K562 (cell line): ENCODE data around the gene MEAK7. TPM values are rescaled to one million over a fixed set of nuclear protein-coding genes. Genes with fewer than 3 reads are reported as not detected.

ENCODE experiments used
- ATAC-seq: fragments of 200-7000 bp; cut with Tn5 transposase; 3 replicates; pipeline ENCODE4 v1.9.1; 2020; ENCODE audit warnings: moderate library complexity
- BruUV-seq: library from RNA; stranded (reverse); fragments of 400-500 nt; replicated peaks from 2 replicates; lab custom pipeline; 2021; lab: Mats Ljungman, UMichigan
- CTCF ChIA-PET: fragments of 300-600 bp; formaldehyde crosslinking; extraction: SDS; loops from one replicate; lab custom pipeline; 2021; ENCODE audit warnings: low intra/inter-chr PET ratio; lab: Yijun Ruan, JAX
- POLR2A ChIA-PET: fragments of 300-600, 350-650 bp; sonication (Branson Sonifier 250); formaldehyde crosslinking; extraction: SDS; loops from one replicate; lab custom pipeline; 2021; ENCODE audit warnings: antibody characterized with exemption, inconsistent platforms; lab: Yijun Ruan, JAX
- DNase-seq, 4 experiments: peaks; one replicate each; pipeline versions ENCODE4 v3.0.0 to v3.0.0-alpha.2; 2011 to 2018; ENCODE audit warnings: low spot score in 3 of 4, mixed read lengths in 3 of 4; ENCODE audit errors: extremely low read depth in 1 of 4
- FAIRE-seq: peaks from 2 replicates; lab custom pipeline; 2011; peaks lifted over from hg19 to GRCh38; lab: Jason Lieb, UNC
- H2AFZ ChIP-seq: 2 replicates; pipeline ENCODE4 v1.6.0; 2011; ENCODE audit warnings: low read depth, low read length, control low read depth, inconsistent platforms
- H3K27ac ChIP-seq: fragments of 200-600 bp; 3 replicates; pipeline ENCODE4 v1.8.0; 2011; ENCODE audit warnings: low read depth, mild to moderate bottlenecking, control low read depth, inconsistent platforms, low read length, moderate library complexity, mixed read lengths; ENCODE audit errors: extremely low read depth
- H3K27me3 ChIP-seq, 2 experiments: fragments of 300-600 bp in 1 of 2; 2 replicates in 1 of 2; 3 replicates in 1 of 2; pipeline versions ENCODE4 v1.6.0 to v1.8.0; 2011; ENCODE audit warnings: inconsistent platforms in 2 of 2, low read length in 2 of 2, mild to moderate bottlenecking in 1 of 2, mixed read lengths in 1 of 2, moderate library complexity in 1 of 2; ENCODE audit not compliant: control insufficient read depth in 2 of 2, insufficient read depth in 2 of 2
- H3K36me3 ChIP-seq: fragments of 300-600 bp; 3 replicates; pipeline ENCODE4 v1.8.0; 2011; ENCODE audit warnings: mild to moderate bottlenecking, low read length, inconsistent platforms; ENCODE audit not compliant: control insufficient read depth, insufficient read depth
- H3K4me1 ChIP-seq, 2 experiments: fragments of 200-600 bp in 1 of 2; replicated peaks in 1 of 2; 2 replicates in 1 of 2; 3 replicates in 1 of 2; pipeline versions ENCODE4 v1.5.1 to v1.8.0; 2011; ENCODE audit warnings: inconsistent platforms in 2 of 2, low read length in 2 of 2, mild to moderate bottlenecking in 1 of 2, mixed read lengths in 1 of 2, moderate library complexity in 1 of 2; ENCODE audit not compliant: control insufficient read depth in 2 of 2, insufficient read depth in 2 of 2
- H3K4me2 ChIP-seq: 2 replicates; pipeline ENCODE4 v1.6.1; 2011; ENCODE audit warnings: low read length, control low read depth, inconsistent platforms, mixed read lengths; ENCODE audit not compliant: insufficient read depth
- H3K4me3 ChIP-seq: fragments of 200-600 bp; sonication (generic), shearing (Covaris generic); 2 replicates; pipeline ENCODE4 v1.5.1; 2016; ENCODE audit warnings: control low read depth, inconsistent platforms
- H3K79me2 ChIP-seq: fragments of 200-600 bp; 3 replicates; pipeline ENCODE4 v1.8.0; 2011; ENCODE audit warnings: low read length, inconsistent platforms; ENCODE audit not compliant: control insufficient read depth, insufficient read depth
- H3K9ac ChIP-seq, 2 experiments: 2 replicates each; pipeline versions ENCODE4 v1.6.0 to v1.6.1; 2011; ENCODE audit warnings: low read depth in 2 of 2, low read length in 2 of 2, control low read depth in 1 of 2, inconsistent platforms in 1 of 2, mild to moderate bottlenecking in 1 of 2, mixed read lengths in 1 of 2; ENCODE audit not compliant: insufficient read depth in 1 of 2
- H3K9me1 ChIP-seq: one replicate; pipeline ENCODE4 v1.6.0; 2011; ENCODE audit warnings: inconsistent platforms, mild to moderate bottlenecking, low read length, moderate library complexity; ENCODE audit not compliant: control insufficient read depth, insufficient read depth
- H3K9me3 ChIP-seq: replicated peaks from 2 replicates; pipeline ENCODE4 v1.5.1; 2011; ENCODE audit warnings: low read depth, low read length, inconsistent platforms; ENCODE audit not compliant: control insufficient read depth, insufficient read depth
- H4K20me1 ChIP-seq: replicated peaks from 2 replicates; pipeline ENCODE4 v1.6.1; 2011; ENCODE audit warnings: low read length, inconsistent platforms, mixed read lengths; ENCODE audit not compliant: control insufficient read depth, insufficient read depth
- CBX8 ChIP-seq: fragments of 200-600 bp; sonication (generic); IDR thresholded peaks from 2 replicates; pipeline ENCODE4 v1.6.1; 2012; ENCODE audit warnings: borderline replicate concordance, mixed run types, low read depth, mild to moderate bottlenecking, moderate library complexity, mixed read lengths, low read length, control low read depth, inconsistent platforms; ENCODE audit not compliant: poor library complexity, severe bottlenecking; ENCODE audit errors: extremely low read depth
- E2F8 ChIP-seq: fragments of 450-650 bp; IDR thresholded peaks from 2 replicates; pipeline ENCODE4 v1.7.1; 2018; ENCODE audit warnings: mild to moderate bottlenecking, low read depth; ENCODE audit not compliant: partially characterized antibody
- NCOA2 ChIP-seq, 2 experiments: fragments of 450-650 bp; IDR thresholded peaks; 2 replicates each; pipeline ENCODE4 v1.6.1; 2018; ENCODE audit warnings: mild to moderate bottlenecking in 2 of 2, moderate library complexity in 1 of 2; ENCODE audit not compliant: partially characterized antibody in 2 of 2
- NFYB ChIP-seq: IDR thresholded peaks from 2 replicates; pipeline ENCODE4 v1.6.1; 2011; ENCODE audit warnings: mild to moderate bottlenecking, moderate library complexity; ENCODE audit not compliant: insufficient read length; ENCODE audit errors: extremely low read depth
- RBM17 ChIP-seq: fragments of 200-400 bp; formaldehyde crosslinking; IDR thresholded peaks from 2 replicates; pipeline ENCODE4 v1.6.1; 2017; ENCODE audit warnings: low read depth, mild to moderate bottlenecking, low read length, borderline replicate concordance
- ZFP36 ChIP-seq: fragments of 150-350 bp; IDR thresholded peaks from 2 replicates; pipeline ENCODE4 v1.6.1; 2018; ENCODE audit warnings: low read length, low read depth; ENCODE audit not compliant: partially characterized antibody
- ZNF282 ChIP-seq: sonication (generic); formaldehyde crosslinking; IDR thresholded peaks from 2 replicates; pipeline ENCODE4 v1.8.1; 2023; ENCODE audit warnings: missing genetic modification reagents
- WGBS: fragments of 100-300 bp; shearing (Covaris generic); methylation state at CpG from one replicate; pipeline ENCODE4 v1.1.6; 2016; ENCODE audit warnings: low coverage, mixed read lengths; ENCODE audit not compliant: insufficient coverage; ENCODE audit errors: missing lambda C conversion rate; 5-methylcytosine and 5-hydroxymethylcytosine counted together
- in situ Hi-C: fragments of 300-500 bp; cut with MboI; formaldehyde crosslinking; loops from 4 replicates; pipeline ENCODE4 v1.15.0; 2018; ENCODE audit warnings: inconsistent platforms, mixed read lengths
- intact Hi-C: fragments of 100-400 bp; cut with micrococcal nuclease; formaldehyde crosslinking; loops from 2 replicates; pipeline ENCODE4 v1.14.2; 2022
- polyA plus RNA-seq, 8 experiments: library from polyadenylated mRNA; depleted of rRNA in 4 of 8; stranded (reverse) in 5 of 8; unstranded in 3 of 8; fragments of >200 nt; fragmentation: Nextera tagmentation in 2 of 8; fragmentation: Illumina TruSeq in 1 of 8; extraction: Ambion mirVana in 2 of 8; extraction: Trizol in 1 of 8; gene quantifications; 2 replicates each; pipeline versions ENCODE4 v1.2.1 to v1.2.3, GENCODE V29; 2011 to 2014; ENCODE audit warnings: inconsistent platforms in 1 of 8, missing spikeins in 1 of 8
- total RNA-seq, 7 experiments: library from RNA; depleted of rRNA in 6 of 7; stranded (reverse); fragments of >200 nt in 6 of 7; fragmentation: Illumina TruSeq in 2 of 7; extraction: Trizol in 2 of 7; gene quantifications; 2 replicates each; pipeline versions ENCODE4 v1.2.1 to v1.2.3, GENCODE V29; 2011 to 2021; ENCODE audit warnings: low replicate concordance in 1 of 7

MEAK7 gene
- total and polyA plus RNA-seq, 9 of the 15 experiments (the other 6 are each of a cell fraction or from before 2014, with no cell fraction given) = 1.4 to 14.5 (median 6.3) TPM

- H4K20me1 ChIP-seq = peaks cover 10% of the 10 kb centered on the region; the same call in 1 of the 2 replicates
- H2AFZ ChIP-seq = no peak overlapping the region
- H3K27me3 ChIP-seq = peaks cover 53 to 62% of the 10 kb centered on the region in 2 experiments
- DNase-seq (no peak), ATAC-seq (no peak)
- H3K4me3 ChIP-seq = no peak overlapping the region
- peaks cover 0 to 15% of the 10 kb centered on the region in 2 experiments; a peak in 2 of 5 replicates for H3K4me1 ChIP-seq
- TF ChIP-seq ZFP36 (peak; percentile 91), RBM17 (no peak)
- TF ChIP-seq, all 486 proteins: peak for 1
- Histone ChIP-seq H3K9me3 (no peaks in the 10 kb centered on the region), H3K27ac (no peak overlapping the region), H3K9me1 (no peaks in the 10 kb centered on the region), H3K79me2 (no peaks in the 10 kb centered on the region), H3K36me3 (no peaks in the 10 kb centered on the region), H3K9ac (no peak overlapping the region), H3K4me2 (no peak overlapping the region)
- in situ Hi-C loops (no loop called here), intact Hi-C loops (no loop called here)
- 19% methylated on average over 2 of the region's 2 CpGs for WGBS
- no TSS peak for BruUV-seq
- ChIA-PET POLR2A (interaction anchor here (1.0 kb wide), 1 partner anchor 141 kb away, joined by 3 read pairs; no protein-coding TSS in a partner anchor), CTCF (no interaction called here)
- no peak for FAIRE-seq
Observed at GRCh38 chr16:84459533-84459894, 44.9 kb downstream of the MEAK7 start.

DNA sequence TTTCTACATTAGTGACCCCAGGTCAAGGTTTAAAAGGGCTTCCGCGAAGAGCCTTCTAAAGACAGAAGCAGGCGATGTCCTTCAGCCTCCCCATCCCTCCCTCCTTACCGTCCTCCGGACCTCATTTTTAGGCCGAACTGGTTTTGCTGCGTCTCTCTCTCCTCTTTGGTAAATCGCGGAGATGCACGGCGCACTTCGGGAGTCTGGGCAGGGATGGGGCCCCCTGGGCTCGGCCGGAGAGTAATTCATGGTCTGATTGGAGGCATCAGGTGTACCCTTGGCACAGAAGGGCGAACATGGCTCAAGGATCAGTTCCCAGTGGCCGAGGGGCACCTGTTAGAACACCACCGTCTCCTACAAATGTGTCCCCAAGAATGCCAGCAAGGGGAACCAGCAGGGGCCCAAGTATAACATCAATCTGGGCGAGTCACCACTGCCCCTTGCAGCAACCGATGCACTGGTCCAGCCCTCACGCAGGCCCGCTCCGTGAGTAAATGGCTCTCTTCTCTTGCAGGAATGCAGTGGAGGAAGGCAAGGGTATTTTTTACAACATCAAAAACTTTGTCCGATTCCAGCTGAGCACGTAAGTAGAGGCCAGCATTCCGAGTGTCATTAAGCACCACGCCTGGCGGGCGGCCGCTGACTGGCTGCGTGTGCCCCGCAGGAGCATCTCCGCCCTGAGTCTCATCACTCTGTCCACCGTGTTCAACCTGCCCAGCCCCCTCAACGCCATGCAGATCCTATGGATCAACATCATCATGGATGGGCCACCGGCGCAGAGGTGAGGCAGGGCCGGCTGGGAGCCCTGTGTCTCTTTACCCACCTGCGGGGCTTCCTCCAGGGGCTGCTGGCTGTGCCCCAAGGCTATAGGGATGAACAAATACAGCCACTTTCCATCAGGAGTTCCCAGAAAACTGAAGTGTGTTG is 45.6 kb downstream of the MEAK7 start:
- no peaks in the 10 kb centered on the region for H3K9me3 ChIP-seq
- ChIA-PET CTCF (no interaction called here), POLR2A (interaction anchor here (1.0 kb wide), 1 partner anchor 141 kb away, joined by 3 read pairs; no protein-coding TSS in a partner anchor)
- no peak overlapping the region for H3K4me2 ChIP-seq
- no peaks in the 10 kb centered on the region for H3K79me2 ChIP-seq
- H2AFZ ChIP-seq = no peak overlapping the region
- peaks cover 0 to 15% of the 10 kb centered on the region in 2 experiments; a peak in 2 of 5 replicates for H3K4me1 ChIP-seq
- no peaks in the 10 kb centered on the region for H3K9me1 ChIP-seq
- no TSS peak for BruUV-seq
- no peaks in the 10 kb centered on the region for H3K36me3 ChIP-seq
- intact Hi-C loops = no loop called here
- H3K27ac ChIP-seq = no peak overlapping the region
- H3K4me3 ChIP-seq = no peak overlapping the region
- H4K20me1 ChIP-seq = peaks cover 10% of the 10 kb centered on the region
- TF ChIP-seq ZNF282 (no peak), E2F8 (no peak), NCOA2 (IDR thresholded peaks at IDR 0.05; ENCODE audit: partially characterized antibody in 2 of 2) (no peak), CBX8 (no peak), NFYB (no peak)
- TF ChIP-seq, all 486 proteins: peak for 0
- WGBS = 8% methylated on average over 38 of the region's 38 CpGs
- H3K27me3 ChIP-seq = peaks cover 59 to 68% of the 10 kb centered on the region in 2 experiments
- in situ Hi-C loops = no loop called here
- ATAC-seq (no peak), FAIRE-seq (no peak), DNase-seq (no peak)
- no peak overlapping the region for H3K9ac ChIP-seq
